ENCODE measurements around the gene NADK2. TPM values are rescaled to one million over a fixed set of nuclear protein-coding genes. Genes with fewer than 3 reads are reported as not detected.

Gene NADK2
- total RNA-seq, 1 donor from 2014 or later, result 24.2 TPM

GRCh38 chr5:36151434-36152323 is 90.0 kb downstream of the NADK2 start, which contains the start of the genes LMBRD2 and SKP2:
Gene LMBRD2, minus strand, starts transcription at chr5:36151887. Its CDS starts 8,538 bp downstream, at chr5:36143349.
Gene SKP2, plus strand, starts transcription at chr5:36152111. Its CDS starts 152 bp downstream, at chr5:36152263.
- peak; percentile 98 for DNase-seq

GRCh38 chr5:36150676-36151433 is 90.9 kb downstream of the NADK2 start:
- H3K9me3 Mint-ChIP-seq (ENCODE audit: unreplicated experiment), result peaks cover 6% of the 10 kb centered on the region
- peak overlapping the region; percentile 95 for H3K27ac Mint-ChIP-seq (ENCODE audit: unreplicated experiment)
- peak; percentile 64 for DNase-seq
- no peaks in the 10 kb centered on the region for H3K36me3 Mint-ChIP-seq (ENCODE audit: unreplicated experiment)
- H3K4me1 Mint-ChIP-seq (ENCODE audit: low read depth, unreplicated experiment), result peaks cover 20% of the 10 kb centered on the region
- peaks cover 6% of the 10 kb centered on the region for H3K27me3 Mint-ChIP-seq (ENCODE audit: unreplicated experiment)
- no peak for TF ChIP-seq CTCF (IDR thresholded peaks at IDR 0.05; ENCODE audit: partially characterized antibody, unreplicated experiment)
- peak overlapping the region; percentile 98 for H3K4me3 Mint-ChIP-seq (ENCODE audit: unreplicated experiment)

More at GRCh38 chr5:36151434-36152323, 90.0 kb downstream of the NADK2 start, which contains the start of the genes LMBRD2 and SKP2:
- no peak for TF ChIP-seq CTCF (IDR thresholded peaks at IDR 0.05; ENCODE audit: partially characterized antibody, unreplicated experiment)
- Mint-ChIP-seq H3K36me3 (ENCODE audit: unreplicated experiment) (no peaks in the 10 kb centered on the region), H3K27ac (ENCODE audit: unreplicated experiment) (peak within 1 kb of the TSS; percentile 95), H3K4me1 (ENCODE audit: low read depth, unreplicated experiment) (peaks cover 29% of the 10 kb centered on the region), H3K4me3 (ENCODE audit: unreplicated experiment) (peak within 1 kb of the TSS; percentile 98), H3K9me3 (ENCODE audit: unreplicated experiment) (peaks cover 6% of the 10 kb centered on the region), H3K27me3 (ENCODE audit: unreplicated experiment) (peaks cover 6% of the 10 kb centered on the region)

- H3K36me3 Mint-ChIP-seq (ENCODE audit: unreplicated experiment), result no peaks in the 10 kb centered on the region
- no peak overlapping the region for H3K27ac Mint-ChIP-seq (ENCODE audit: unreplicated experiment)
- H3K4me1 Mint-ChIP-seq (ENCODE audit: low read depth, unreplicated experiment), result peaks cover 8% of the 10 kb centered on the region
- H3K4me3 Mint-ChIP-seq (ENCODE audit: unreplicated experiment), result no peak overlapping the region
- DNase-seq, result no peak
- H3K9me3 Mint-ChIP-seq (ENCODE audit: unreplicated experiment), result peaks cover 6% of the 10 kb centered on the region
- TF ChIP-seq CTCF (IDR thresholded peaks at IDR 0.05; ENCODE audit: partially characterized antibody, unreplicated experiment), result no peak
- H3K27me3 Mint-ChIP-seq (ENCODE audit: unreplicated experiment), result peaks cover 6% of the 10 kb centered on the region
These were observed 94.0 kb downstream of the NADK2 start for GRCh38 chr5:36147681-36148080.

GRCh38 chr5:36146390-36146789 is 95.3 kb downstream of the NADK2 start:
- Mint-ChIP-seq H3K27me3 (ENCODE audit: unreplicated experiment) (peaks cover 2% of the 10 kb centered on the region), H3K9me3 (ENCODE audit: unreplicated experiment) (peaks cover 3% of the 10 kb centered on the region), H3K4me1 (ENCODE audit: low read depth, unreplicated experiment) (peaks cover 5% of the 10 kb centered on the region), H3K27ac (ENCODE audit: unreplicated experiment) (no peak overlapping the region), H3K4me3 (ENCODE audit: unreplicated experiment) (no peak overlapping the region), H3K36me3 (ENCODE audit: unreplicated experiment) (no peaks in the 10 kb centered on the region)
- no peak for DNase-seq
- no peak for TF ChIP-seq CTCF (IDR thresholded peaks at IDR 0.05; ENCODE audit: partially characterized antibody, unreplicated experiment)
